Activated CD4-positive, alpha-beta T cell treated with anti-CD3 and anti-CD28 coated beads, Interleukin-10, Interleukin-2, amounts not matched to agents 100 ng/mL and 50 ng/mL, durations not matched to agents 16 hours and 8 hours (primary cell): Measurements from ENCODE around the gene PER2.
"Not testable (repeated sequence)": the region's sequence is repeated elsewhere in the genome, so short reads cannot be mapped to it uniquely, and the experiment has no call there.

Source experiments
- DNase-seq: peaks from one replicate; pipeline ENCODE4 v3.0.0-alpha.2; 2020

PER2 gene

GRCh38 chr2:238287737-238288649 lies at the start of gene PER2:
TSS of gene PER2 (minus strand) at chr2:238288610. CDS start at chr2:238277936, 10,674 bp downstream.
- DNase-seq: peak; percentile 47

- no peak for DNase-seq
These were observed 49.4 kb upstream of the PER2 start for GRCh38 chr2:238337846-238338245.

- no peak for DNase-seq
These were observed 48.5 kb upstream of the PER2 start for GRCh38 chr2:238336793-238337444.

GRCh38 chr2:238336151-238336550 lies 47.7 kb upstream of the PER2 start:
- no peak for DNase-seq

- not testable (repeated sequence) for DNase-seq
These were observed 47.2 kb upstream of the PER2 start for GRCh38 chr2:238335591-238335990.

GRCh38 chr2:238334885-238335284 lies 46.5 kb upstream of the PER2 start:
- no peak for DNase-seq

GRCh38 chr2:238331916-238332315 lies 43.5 kb upstream of the PER2 start:
- no peak for DNase-seq

- no peak for DNase-seq
These were observed 42.0 kb upstream of the PER2 start for GRCh38 chr2:238330391-238330790.

- DNase-seq: no peak
These were observed 39.3 kb upstream of the PER2 start for GRCh38 chr2:238327751-238328150.

- no peak for DNase-seq
These were observed 38.5 kb upstream of the PER2 start for GRCh38 chr2:238326801-238327365.

GRCh38 chr2:238325694-238326093 lies 37.3 kb upstream of the PER2 start:
- no peak for DNase-seq

GRCh38 chr2:238324248-238324647 lies 35.8 kb upstream of the PER2 start:
- DNase-seq: not testable (repeated sequence)

GRCh38 chr2:238322001-238322411 lies 33.6 kb upstream of the PER2 start:
- DNase-seq: no peak

GRCh38 chr2:238321467-238321866 lies 33.1 kb upstream of the PER2 start:
- DNase-seq: no peak

GRCh38 chr2:238320648-238321281 lies 32.4 kb upstream of the PER2 start:
- no peak for DNase-seq

- DNase-seq: peak; percentile 89
These were observed 31.8 kb upstream of the PER2 start, which contains the start of gene TRAF3IP1 for GRCh38 chr2:238320246-238320647. TSS of gene TRAF3IP1 (plus strand) at chr2:238320518. CDS start at chr2:238320663, 145 bp downstream.

GRCh38 chr2:238315031-238315595 lies 26.7 kb upstream of the PER2 start:
- no peak for DNase-seq

GRCh38 chr2:238314576-238314975 lies 26.2 kb upstream of the PER2 start:
- no peak for DNase-seq

GRCh38 chr2:238313991-238314350 lies 25.6 kb upstream of the PER2 start:
- DNase-seq: no peak

GRCh38 chr2:238313289-238313990 lies 25.0 kb upstream of the PER2 start:
- no peak for DNase-seq

- DNase-seq: not testable (repeated sequence)
These were observed 22.3 kb upstream of the PER2 start for GRCh38 chr2:238310721-238311120.

GRCh38 chr2:238308177-238308576 lies 19.8 kb upstream of the PER2 start:
- DNase-seq: no peak
